ENCODE measurements around the gene IFT81.
"Not testable (repeated sequence)": the region's sequence is repeated elsewhere in the genome, so short reads cannot be mapped to it uniquely, and the experiment has no call there.

Gene IFT81

GRCh38 chr12:110124269-110124995 is at the start of gene IFT81:
Gene IFT81, plus strand, starts transcription at chr12:110124357. Its CDS starts 3,024 bp downstream, at chr12:110127381.
- no peak for TF ChIP-seq CTCF (IDR thresholded peaks at IDR 0.05; ENCODE audit: insufficient read depth, low read depth, low read length, missing control alignments)
- peak; percentile 96 for DNase-seq (ENCODE audit: low read depth)
- peak within 1 kb of the TSS; percentile 100 for H3K4me3 ChIP-seq (ENCODE audit: low read depth, low read length)

GRCh38 chr12:110075880-110076279 is 48.3 kb upstream of the IFT81 start:
- H3K4me3 ChIP-seq (ENCODE audit: low read depth, low read length) = no peak overlapping the region
- no peak for DNase-seq (ENCODE audit: low read depth)
- no peak for TF ChIP-seq CTCF (IDR thresholded peaks at IDR 0.05; ENCODE audit: insufficient read depth, low read depth, low read length, missing control alignments)

- no peak for DNase-seq (ENCODE audit: low read depth)
- TF ChIP-seq CTCF (IDR thresholded peaks at IDR 0.05; ENCODE audit: insufficient read depth, low read depth, low read length, missing control alignments) = no peak
- no peak overlapping the region for H3K4me3 ChIP-seq (ENCODE audit: low read depth, low read length)
Measured at GRCh38 chr12:110077800-110078199, 46.4 kb upstream of the IFT81 start.

GRCh38 chr12:110079477-110080400 is 44.4 kb upstream of the IFT81 start:
- H3K4me3 ChIP-seq (ENCODE audit: low read depth, low read length) = peak overlapping the region; percentile 44
- peak; percentile 94 for DNase-seq (ENCODE audit: low read depth)
- TF ChIP-seq CTCF (IDR thresholded peaks at IDR 0.05; ENCODE audit: insufficient read depth, low read depth, low read length, missing control alignments) = no peak

GRCh38 chr12:110080410-110080809 is 43.7 kb upstream of the IFT81 start:
- TF ChIP-seq CTCF (IDR thresholded peaks at IDR 0.05; ENCODE audit: insufficient read depth, low read depth, low read length, missing control alignments) = no peak
- no peak for DNase-seq (ENCODE audit: low read depth)
- no peak overlapping the region for H3K4me3 ChIP-seq (ENCODE audit: low read depth, low read length)

- DNase-seq (ENCODE audit: low read depth) = no peak
- TF ChIP-seq CTCF (IDR thresholded peaks at IDR 0.05; ENCODE audit: insufficient read depth, low read depth, low read length, missing control alignments) = no peak
- H3K4me3 ChIP-seq (ENCODE audit: low read depth, low read length) = no peak overlapping the region
Measured at GRCh38 chr12:110084314-110085015, 39.7 kb upstream of the IFT81 start.

- not testable (repeated sequence) for H3K4me3 ChIP-seq (ENCODE audit: low read depth, low read length); DNase-seq (ENCODE audit: low read depth)
Measured at GRCh38 chr12:110088216-110088615, 35.9 kb upstream of the IFT81 start.
